ENCODE measurements around the gene LTF.

DNA sequence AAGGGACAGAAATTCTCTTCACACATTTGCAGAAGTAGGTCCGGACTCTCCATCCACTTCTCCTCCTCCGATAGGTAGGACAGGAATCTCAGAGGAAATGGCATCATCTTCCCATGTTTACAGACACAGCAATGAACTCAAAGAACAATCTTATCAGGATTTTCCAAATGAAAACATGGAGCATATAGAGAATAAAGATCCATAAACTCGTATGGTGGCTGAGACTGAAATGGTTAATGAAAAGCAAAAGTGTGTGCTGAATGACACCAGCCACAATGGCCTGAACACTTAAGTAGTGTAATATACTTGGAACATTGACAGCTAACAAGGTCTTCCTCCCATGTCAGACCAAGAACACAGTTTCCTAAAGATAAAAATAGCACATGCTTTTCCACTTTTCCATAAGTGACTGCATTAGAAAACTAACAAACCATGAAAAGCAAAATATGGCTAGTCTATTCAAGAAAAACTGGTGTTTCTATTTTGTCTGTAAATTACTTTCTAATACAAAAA, 51.9 kb downstream of the LTF start:
- TF ChIP-seq, protein P1, sequence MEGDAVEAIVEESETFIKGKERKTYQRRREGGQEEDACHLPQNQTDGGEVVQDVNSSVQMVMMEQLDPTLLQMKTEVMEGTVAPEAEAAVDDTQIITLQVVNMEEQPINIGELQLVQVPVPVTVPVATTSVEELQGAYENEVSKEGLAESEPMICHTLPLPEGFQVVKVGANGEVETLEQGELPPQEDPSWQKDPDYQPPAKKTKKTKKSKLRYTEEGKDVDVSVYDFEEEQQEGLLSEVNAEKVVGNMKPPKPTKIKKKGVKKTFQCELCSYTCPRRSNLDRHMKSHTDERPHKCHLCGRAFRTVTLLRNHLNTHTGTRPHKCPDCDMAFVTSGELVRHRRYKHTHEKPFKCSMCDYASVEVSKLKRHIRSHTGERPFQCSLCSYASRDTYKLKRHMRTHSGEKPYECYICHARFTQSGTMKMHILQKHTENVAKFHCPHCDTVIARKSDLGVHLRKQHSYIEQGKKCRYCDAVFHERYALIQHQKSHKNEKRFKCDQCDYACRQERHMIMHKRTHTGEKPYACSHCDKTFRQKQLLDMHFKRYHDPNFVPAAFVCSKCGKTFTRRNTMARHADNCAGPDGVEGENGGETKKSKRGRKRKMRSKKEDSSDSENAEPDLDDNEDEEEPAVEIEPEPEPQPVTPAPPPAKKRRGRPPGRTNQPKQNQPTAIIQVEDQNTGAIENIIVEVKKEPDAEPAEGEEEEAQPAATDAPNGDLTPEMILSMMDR (IDR thresholded peaks at IDR 0.05), result no peak
- no peak for TF ChIP-seq EZH2 (IDR thresholded peaks at IDR 0.05; ENCODE audit: borderline replicate concordance, insufficient read depth, low read depth, low read length, poor library complexity, severe bottlenecking)
